ENCODE measurements around the gene INPP5A. TPM values are rescaled to one million over a fixed set of nuclear protein-coding genes. Genes with fewer than 3 reads are reported as not detected.
A peak's percentile ranks its signal among the peaks of the same experiment; 100 is the strongest.

Gene INPP5A
- total RNA-seq, 1 donor from 2014 or later, result 41.0 TPM

DNA sequence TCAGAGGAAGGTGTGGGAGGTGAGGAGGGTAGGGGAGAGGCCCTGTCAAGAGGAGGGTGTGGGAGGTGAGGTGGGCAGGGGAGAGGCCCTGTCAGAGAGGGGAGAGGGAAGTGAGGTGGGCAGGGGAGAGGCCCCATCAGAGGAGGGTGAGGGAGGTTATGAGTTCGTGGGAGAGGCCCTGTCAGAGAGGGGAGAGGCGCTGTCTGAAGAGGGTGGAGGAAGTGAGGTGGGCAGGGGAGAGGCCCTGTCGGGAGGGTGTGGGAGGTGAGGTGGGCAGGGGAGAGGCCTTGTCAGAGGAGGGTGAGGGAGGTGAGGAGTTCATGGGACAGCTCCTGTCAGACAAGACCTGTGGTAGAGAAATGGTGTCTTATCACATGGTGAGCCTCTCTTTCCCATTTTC is 74.4 kb downstream of the INPP5A start:
- Mint-ChIP-seq H3K4me3 (no peak overlapping the region), H3K27ac (peak overlapping the region; percentile 92), H3K27me3 (ENCODE audit: low read depth) (no peaks in the 10 kb centered on the region), H3K9me3 (no peaks in the 10 kb centered on the region), H3K4me1 (peaks cover 22% of the 10 kb centered on the region), H3K36me3 (peaks cover 2% of the 10 kb centered on the region)
- no peak for DNase-seq (ENCODE audit: low spot score in 2 of 2, unreplicated experiment in 2 of 2)
- TF ChIP-seq, protein P1, sequence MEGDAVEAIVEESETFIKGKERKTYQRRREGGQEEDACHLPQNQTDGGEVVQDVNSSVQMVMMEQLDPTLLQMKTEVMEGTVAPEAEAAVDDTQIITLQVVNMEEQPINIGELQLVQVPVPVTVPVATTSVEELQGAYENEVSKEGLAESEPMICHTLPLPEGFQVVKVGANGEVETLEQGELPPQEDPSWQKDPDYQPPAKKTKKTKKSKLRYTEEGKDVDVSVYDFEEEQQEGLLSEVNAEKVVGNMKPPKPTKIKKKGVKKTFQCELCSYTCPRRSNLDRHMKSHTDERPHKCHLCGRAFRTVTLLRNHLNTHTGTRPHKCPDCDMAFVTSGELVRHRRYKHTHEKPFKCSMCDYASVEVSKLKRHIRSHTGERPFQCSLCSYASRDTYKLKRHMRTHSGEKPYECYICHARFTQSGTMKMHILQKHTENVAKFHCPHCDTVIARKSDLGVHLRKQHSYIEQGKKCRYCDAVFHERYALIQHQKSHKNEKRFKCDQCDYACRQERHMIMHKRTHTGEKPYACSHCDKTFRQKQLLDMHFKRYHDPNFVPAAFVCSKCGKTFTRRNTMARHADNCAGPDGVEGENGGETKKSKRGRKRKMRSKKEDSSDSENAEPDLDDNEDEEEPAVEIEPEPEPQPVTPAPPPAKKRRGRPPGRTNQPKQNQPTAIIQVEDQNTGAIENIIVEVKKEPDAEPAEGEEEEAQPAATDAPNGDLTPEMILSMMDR (IDR thresholded peaks at IDR 0.05; ENCODE audit: unreplicated experiment), result no peak

DNA sequence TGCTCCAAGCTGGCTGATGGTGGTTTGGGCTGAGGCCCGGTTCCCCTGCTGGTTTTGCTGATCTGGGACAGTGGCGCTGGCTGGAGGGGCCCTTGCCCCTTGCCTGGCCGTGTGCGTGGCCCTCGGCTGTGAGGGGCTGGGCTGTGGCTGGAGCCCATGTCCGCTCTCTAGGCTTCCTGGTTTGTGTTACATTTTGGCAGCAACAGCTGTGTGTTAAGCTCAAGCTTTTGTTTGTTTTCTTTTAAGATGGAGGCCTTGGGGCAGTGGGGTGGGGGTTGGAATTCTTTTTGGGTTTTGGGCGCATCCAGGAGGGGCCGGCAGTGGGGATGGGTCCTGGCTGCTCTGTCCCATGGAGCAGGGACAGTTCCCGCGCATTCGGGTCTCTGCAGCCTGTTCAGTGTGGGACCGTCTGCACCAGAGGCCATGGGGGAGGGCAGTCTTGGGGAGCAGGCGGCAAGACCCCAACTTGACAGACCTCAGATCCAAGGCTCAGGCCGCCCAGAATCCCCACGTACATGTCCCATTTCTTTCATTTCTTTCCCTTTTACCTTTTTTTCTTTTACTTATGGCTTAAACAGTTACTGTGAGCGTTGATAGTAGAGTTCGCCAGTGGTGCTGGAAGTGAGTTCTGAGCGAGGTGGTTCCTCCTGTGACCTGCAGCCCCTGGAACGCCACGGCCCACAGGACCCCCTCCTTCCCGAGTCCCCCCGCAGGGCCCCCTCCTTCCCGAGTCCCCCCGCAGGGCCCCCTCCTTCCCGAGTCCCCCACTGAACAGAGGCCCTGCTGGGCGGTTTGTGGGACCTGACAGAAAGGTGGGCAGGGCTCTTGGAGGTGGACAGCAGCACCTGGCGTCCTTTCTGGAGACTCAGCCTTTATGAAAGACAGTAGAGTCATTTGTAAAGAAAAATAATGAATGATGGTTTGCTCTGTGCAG is 75.3 kb downstream of the INPP5A start:
- Mint-ChIP-seq H3K9me3 (no peaks in the 10 kb centered on the region), H3K27ac (peak overlapping the region; percentile 92), H3K4me1 (peaks cover 19% of the 10 kb centered on the region), H3K27me3 (ENCODE audit: low read depth) (no peaks in the 10 kb centered on the region), H3K36me3 (peaks cover 7% of the 10 kb centered on the region), H3K4me3 (no peak overlapping the region)
- DNase-seq (ENCODE audit: low spot score in 2 of 2, unreplicated experiment in 2 of 2), result no peak
- TF ChIP-seq, protein P1 (IDR thresholded peaks at IDR 0.05; ENCODE audit: unreplicated experiment), result no peak

DNA sequence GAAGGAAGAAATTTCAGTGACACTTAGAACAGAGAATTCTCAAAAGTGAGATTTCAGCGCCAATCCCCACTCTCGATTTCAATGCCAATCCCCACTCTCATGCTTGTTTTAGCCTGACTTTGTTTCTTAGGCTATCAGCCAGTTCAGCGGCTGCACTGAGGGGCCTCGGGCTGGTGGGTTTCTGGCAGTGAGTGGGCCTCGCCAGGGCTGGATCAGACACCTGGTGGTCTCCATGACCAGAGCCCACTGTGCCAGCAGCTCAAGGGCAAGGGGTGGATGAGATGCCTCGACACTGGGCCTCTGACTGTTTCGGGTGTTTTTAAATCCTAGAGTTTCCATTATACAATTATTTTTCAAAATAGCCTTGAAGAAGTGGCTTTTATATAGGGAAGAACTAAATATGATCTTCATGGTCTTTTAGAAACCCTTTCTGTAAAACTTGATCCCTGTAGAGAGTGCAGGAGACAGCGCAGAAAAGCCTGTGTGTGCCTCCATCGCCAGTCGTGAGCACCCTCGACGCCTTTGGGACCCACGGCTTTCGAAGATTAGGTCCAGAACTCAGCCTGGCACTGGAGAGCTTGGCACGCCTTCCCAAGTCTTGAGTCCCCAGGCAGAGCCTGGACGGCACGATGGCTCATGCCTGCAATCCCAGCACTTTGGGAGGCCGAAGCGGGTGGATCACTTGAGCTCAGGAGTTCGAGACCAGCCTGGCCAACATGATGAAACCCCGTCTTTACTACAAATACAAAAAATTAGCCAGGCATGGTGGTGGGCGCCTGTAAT is 76.2 kb downstream of the INPP5A start:
- peaks cover 13% of the 10 kb centered on the region for H3K36me3 Mint-ChIP-seq
- H3K27ac Mint-ChIP-seq, result no peak overlapping the region
- no peak for DNase-seq (ENCODE audit: low spot score in 2 of 2, unreplicated experiment in 2 of 2)
- TF ChIP-seq, protein P1 (IDR thresholded peaks at IDR 0.05; ENCODE audit: unreplicated experiment), result no peak
- H3K9me3 Mint-ChIP-seq, result peaks cover under 1% of the 10 kb centered on the region
- H3K4me3 Mint-ChIP-seq, result no peak overlapping the region
- no peaks in the 10 kb centered on the region for H3K27me3 Mint-ChIP-seq (ENCODE audit: low read depth)
- peaks cover 19% of the 10 kb centered on the region for H3K4me1 Mint-ChIP-seq

DNA sequence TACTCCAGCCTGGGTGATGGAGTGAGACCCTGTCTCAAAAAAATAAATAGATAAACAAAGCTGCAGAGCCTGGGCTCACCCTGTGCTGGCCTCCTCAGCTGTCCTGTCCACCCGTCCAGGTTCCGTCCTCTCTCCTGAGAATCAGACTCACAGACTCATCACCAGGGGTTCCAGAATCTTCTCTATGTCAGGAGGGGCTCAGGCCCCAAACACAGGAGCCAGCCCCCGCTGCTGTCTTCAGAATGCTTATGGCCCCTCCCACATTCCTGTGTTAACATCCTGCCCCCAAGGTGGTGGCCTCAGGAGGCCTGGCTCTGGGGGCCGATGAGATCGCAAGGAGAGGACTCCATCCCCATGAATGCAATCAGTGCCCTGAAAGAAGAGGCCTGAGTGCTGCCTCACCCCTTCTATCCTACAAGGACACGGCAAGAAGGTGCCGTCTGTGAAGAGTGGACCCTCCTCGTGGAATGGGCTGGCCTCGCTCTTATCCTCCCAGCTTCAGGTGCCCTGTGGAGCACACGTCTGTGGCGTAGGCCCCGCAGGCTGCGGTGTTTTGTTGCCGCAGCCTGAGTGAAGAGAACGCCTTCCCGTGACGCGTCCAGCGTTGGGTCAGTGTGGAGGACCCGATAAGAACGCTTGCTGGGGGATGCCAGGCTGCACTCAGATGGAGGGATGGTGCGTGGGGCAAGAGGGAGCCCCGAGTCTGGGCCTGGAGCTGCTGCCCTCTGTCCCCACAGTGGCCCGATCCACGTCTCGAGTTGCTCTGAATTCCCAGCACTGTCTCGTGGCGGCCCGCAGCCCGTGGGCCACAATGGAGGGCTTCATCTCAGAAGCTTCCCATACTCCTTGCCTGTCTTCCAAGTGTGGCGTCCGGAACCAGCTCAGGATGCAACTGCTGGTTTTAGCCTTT is 77.1 kb downstream of the INPP5A start:
- no peak for DNase-seq (ENCODE audit: low spot score in 2 of 2, unreplicated experiment in 2 of 2)
- Mint-ChIP-seq H3K27me3 (ENCODE audit: low read depth) (no peaks in the 10 kb centered on the region), H3K4me3 (no peak overlapping the region), H3K9me3 (peaks cover 3% of the 10 kb centered on the region), H3K4me1 (peaks cover 17% of the 10 kb centered on the region), H3K27ac (no peak overlapping the region), H3K36me3 (peaks cover 15% of the 10 kb centered on the region)
- TF ChIP-seq, protein P1 (IDR thresholded peaks at IDR 0.05; ENCODE audit: unreplicated experiment), result no peak

Data from mesothelial cell of epicardium (in vitro differentiated cells).